Superior temporal gyrus (tissue), 1 donor: ENCODE measurements around the gene IL22RA1.

Experiments
- DNase-seq: peaks from one replicate; pipeline ENCODE4 v3.0.0-alpha.2; 2016; ENCODE audit errors: extremely low spot score

The IL22RA1 gene

DNA sequence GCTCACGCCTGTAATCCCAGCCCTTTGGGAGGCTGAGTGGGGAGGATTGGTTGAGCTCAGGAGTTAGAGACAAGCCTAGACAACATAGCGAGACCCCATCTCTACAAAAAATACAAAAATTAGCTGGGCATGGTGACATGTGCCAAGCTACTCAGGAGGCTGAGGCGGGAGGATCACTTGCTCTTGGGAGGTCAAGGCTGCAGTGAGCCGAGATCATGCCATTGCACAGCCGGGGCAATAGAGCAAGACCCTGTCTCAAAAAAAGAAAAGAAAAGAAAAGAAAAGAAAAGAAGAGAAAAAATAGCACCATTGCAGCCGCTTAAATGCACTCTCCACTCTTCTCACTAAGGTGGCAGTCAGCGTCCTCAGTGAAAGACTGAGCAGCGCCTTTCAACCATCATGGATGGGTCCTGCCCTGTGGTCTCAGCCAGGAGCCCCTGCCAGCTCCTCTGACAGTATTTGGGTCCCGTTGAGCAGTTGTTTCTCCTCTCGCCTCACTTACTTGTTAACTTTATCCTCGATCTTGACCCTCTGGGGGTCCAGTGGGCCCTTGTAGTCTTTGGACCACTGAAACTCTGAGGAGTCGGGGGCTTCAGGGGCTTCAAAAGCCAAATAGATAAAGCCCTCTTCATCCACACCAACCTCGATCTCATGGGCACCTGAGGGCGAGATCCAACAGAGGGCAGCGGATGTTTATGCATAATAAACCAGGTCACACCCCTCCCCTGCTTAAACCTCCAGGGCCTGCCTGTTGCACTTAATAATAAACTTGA, 67.9 kb downstream of the IL22RA1 start:
- DNase-seq, result no peak

DNA sequence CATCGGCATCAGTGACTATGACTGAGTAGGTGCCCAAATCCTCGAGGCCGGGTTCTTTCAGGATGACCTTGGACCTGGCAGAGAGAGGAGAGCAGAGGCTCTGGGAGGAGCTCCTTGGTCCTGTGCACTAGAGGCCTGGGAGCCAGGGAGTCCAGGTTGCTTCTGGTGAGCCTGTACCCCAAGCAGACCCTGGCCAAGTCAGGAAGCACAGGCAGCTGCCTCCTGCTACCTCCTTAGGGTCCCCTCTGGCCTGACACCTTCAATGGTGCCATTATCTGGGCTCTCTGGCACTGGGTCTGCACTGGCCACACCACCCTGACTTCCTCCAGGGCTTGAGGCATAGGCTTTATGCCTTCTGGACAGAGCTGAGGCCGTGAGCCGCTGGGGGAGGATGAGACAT, 68.7 kb downstream of the IL22RA1 start:
- DNase-seq, result no peak

DNA sequence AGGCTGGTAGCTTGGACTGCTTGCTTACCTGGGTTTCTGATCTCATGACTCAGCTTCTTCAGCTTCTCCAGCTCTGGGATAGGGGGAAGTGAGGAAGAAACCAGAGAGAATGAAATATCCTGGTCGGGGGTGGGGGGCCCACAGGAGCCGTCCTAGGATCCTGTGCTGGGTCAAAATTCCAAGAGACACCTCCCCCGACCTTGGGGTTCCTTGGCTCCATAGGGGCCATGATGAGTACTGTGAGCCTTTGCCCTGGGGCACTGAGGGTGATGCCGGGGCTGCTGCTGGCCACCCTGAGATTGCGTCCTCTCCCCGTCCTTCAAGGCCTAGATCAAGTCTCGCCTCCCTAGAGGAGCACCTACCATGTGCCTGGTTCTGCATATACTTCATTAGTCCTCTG, 71.0 kb downstream of the IL22RA1 start:
- no peak for DNase-seq

DNA sequence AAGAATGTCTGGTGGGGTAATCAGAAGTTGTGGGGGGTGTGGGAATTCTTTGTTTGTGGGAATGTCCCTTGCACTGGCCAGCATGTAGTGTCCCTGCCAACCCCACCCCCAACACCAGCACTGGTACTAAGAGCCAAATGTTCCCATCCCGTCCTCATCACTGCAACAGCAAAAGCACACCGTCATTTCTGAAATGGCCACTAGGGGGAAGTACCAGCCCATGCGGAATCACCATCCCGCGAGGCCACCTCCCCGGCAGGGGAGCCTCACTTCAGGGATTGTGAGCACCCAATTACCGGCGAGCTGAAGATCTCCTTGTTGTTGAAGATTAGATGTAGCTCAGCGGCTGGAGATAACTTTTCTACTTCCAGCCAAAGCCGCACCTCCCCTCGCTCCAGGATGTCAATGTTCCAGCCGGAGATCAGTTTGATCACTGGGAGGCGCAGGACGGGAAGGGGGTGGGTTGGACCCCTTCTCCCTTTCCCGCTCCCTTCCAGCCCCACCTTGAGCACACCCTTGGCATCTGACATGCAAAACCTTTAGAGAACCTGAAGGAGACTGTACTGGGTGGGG, 72.0 kb downstream of the IL22RA1 start:
- DNase-seq, result peak; percentile 86

DNA sequence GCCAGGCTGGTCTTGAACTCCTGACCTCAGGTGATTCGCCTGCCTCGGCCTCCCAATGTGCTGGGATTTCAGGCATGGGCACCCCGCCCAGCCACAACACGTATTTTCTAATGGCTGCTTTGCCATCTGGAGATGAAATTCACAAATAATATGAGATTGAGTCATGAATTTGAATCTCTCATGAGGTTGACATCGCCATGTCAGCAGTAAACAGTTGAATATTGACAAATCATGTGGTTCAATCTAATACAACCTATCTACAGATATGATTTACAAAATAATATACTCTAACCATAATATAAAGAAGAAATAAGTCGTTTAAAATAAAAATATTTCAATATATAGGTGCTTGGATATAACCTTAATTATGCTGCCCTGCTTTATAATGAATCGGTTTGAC, 73.1 kb downstream of the IL22RA1 start:
- DNase-seq, result no peak
